ENCODE measurements around the gene PMM1.
"Not testable (repeated sequence)": the region's sequence is repeated elsewhere in the genome, so short reads cannot be mapped to it uniquely, and the experiment has no call there.

- not testable (repeated sequence) for TF ChIP-seq CTCF, POLR2A (IDR thresholded peaks at IDR 0.05)
These were observed 17.3 kb downstream of the PMM1 start for GRCh38 chr22:41572305-41572704.
